ENCODE data around the gene CDH18. TPM values are rescaled to one million over a fixed set of nuclear protein-coding genes. Genes with fewer than 3 reads are reported as not detected.

CDH18 gene
- total RNA-seq, 2 donors from 2014 or later: 0.78 to 2.0 TPM

DNA sequence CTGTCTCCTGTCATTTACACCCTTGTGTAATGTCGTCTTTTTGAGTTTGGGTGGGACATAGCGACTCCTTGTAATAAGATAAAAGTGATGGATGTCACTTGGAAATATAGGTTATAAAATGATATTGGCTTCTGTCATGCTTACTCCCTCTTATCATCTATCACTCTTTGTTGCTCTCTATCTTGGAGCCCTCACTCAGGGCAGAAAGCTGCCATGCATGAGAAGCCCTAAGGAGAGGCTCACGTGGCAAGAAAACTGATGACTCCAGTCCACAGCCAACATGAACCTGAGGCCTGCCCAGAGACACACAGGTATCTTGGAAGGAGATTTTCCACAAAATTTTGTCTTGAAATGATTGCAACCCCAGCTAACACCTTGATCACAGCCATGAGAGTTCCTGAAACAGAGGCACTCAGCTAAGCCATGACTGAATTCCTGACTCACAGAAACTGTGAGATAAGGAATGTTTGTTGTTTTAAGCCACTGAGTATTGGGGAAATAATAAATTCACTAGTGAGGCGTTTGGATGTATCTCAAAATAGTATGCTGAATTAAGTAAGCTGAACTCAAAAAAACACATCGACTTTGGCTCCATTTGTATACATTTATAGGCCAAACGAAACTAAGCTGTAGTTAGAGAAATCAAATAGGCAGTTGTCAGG is 216.7 kb downstream of the CDH18 start:
- ATAC-seq (no peak), DNase-seq (no peak)
- Histone ChIP-seq H3K36me3 (replicated peaks in 1 of 2; ENCODE audit: insufficient read depth in 1 of 2, low read depth in 2 of 2) (no peaks in the 10 kb centered on the region), H3K9me3 (no peaks in the 10 kb centered on the region), H3K4me3 (no peak overlapping the region), H3K27ac (no peak overlapping the region), H3K4me1 (no peaks in the 10 kb centered on the region), H3K27me3 (no peaks in the 10 kb centered on the region)
- intact Hi-C loops (cut with DNase I): no loop called here
- 67 to 71% methylated on average over 6 of the region's 6 CpGs for WGBS, 2 donors
- TF ChIP-seq POLR2A (IDR thresholded peaks at IDR 0.05): no peak
- TF ChIP-seq, protein P1, sequence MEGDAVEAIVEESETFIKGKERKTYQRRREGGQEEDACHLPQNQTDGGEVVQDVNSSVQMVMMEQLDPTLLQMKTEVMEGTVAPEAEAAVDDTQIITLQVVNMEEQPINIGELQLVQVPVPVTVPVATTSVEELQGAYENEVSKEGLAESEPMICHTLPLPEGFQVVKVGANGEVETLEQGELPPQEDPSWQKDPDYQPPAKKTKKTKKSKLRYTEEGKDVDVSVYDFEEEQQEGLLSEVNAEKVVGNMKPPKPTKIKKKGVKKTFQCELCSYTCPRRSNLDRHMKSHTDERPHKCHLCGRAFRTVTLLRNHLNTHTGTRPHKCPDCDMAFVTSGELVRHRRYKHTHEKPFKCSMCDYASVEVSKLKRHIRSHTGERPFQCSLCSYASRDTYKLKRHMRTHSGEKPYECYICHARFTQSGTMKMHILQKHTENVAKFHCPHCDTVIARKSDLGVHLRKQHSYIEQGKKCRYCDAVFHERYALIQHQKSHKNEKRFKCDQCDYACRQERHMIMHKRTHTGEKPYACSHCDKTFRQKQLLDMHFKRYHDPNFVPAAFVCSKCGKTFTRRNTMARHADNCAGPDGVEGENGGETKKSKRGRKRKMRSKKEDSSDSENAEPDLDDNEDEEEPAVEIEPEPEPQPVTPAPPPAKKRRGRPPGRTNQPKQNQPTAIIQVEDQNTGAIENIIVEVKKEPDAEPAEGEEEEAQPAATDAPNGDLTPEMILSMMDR (IDR thresholded peaks at IDR 0.05): no peak

- H3K27me3 ChIP-seq: no peaks in the 10 kb centered on the region
- no peak for TF ChIP-seq POLR2A (IDR thresholded peaks at IDR 0.05)
- TF ChIP-seq, protein P1 (IDR thresholded peaks at IDR 0.05): no peak
- no peaks in the 10 kb centered on the region for H3K9me3 ChIP-seq
- H3K4me3 ChIP-seq: no peak overlapping the region
- no peaks in the 10 kb centered on the region for H3K36me3 ChIP-seq (replicated peaks in 1 of 2; ENCODE audit: insufficient read depth in 1 of 2, low read depth in 2 of 2)
- no peak overlapping the region for H3K27ac ChIP-seq
- H3K4me1 ChIP-seq: no peaks in the 10 kb centered on the region
- ATAC-seq: no peak
- DNase-seq: no peak
- intact Hi-C loops (cut with DNase I): no loop called here
These were observed 217.6 kb downstream of the CDH18 start for GRCh38 chr5:19770396-19770795.

DNA sequence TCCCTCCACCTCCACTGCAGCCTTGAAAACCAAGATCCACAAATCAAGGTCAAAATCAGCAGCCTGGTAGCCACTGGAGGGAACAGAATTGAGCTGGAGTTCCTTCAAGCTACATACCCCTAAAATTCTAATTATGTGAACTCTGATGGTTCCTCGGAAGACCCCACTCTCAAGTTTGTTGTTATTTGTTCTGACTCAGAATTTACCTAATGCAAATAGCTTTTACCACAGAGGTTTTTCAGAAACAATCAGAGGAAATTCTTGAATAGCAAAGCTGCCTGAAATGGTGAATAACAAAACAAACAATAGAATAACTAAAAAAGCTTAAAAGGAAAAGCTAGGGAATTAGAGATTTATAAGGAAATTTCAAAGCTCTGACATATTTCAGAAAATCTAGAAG is 220.0 kb downstream of the CDH18 start:
- H3K9me3 ChIP-seq: no peaks in the 10 kb centered on the region
- no peak for TF ChIP-seq POLR2A (IDR thresholded peaks at IDR 0.05)
- TF ChIP-seq, protein P1 (IDR thresholded peaks at IDR 0.05): no peak
- no peak overlapping the region for H3K4me3 ChIP-seq
- no peaks in the 10 kb centered on the region for H3K27me3 ChIP-seq
- ATAC-seq: no peak
- no peak for DNase-seq
- H3K27ac ChIP-seq: no peak overlapping the region
- intact Hi-C loops (cut with DNase I): no loop called here
- 44 to 61% methylated on average over 1 of the region's 1 CpG for WGBS, 2 donors
- no peaks in the 10 kb centered on the region for H3K4me1 ChIP-seq
- no peaks in the 10 kb centered on the region for H3K36me3 ChIP-seq (replicated peaks in 1 of 2; ENCODE audit: insufficient read depth in 1 of 2, low read depth in 2 of 2)

DNA sequence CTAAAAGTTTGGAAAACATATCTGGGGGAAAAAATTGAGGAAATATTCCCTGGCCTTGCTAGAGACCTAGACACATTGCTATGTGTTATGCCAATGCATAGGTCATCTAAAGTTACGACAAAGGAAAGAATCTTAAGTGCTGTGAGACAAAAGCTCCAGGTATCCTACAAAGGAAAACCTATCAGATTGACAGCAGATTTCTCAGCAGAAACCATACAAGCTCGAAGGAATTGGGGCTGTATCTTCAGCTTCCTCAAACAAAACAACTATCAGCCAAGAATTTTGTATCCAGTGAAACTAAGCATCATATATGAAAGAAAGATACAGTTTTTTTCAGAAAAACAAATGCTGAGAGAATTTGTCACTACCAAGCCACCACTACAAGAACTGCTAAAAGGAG is 234.4 kb downstream of the CDH18 start:
- no peak for DNase-seq
- no peak for ATAC-seq
- intact Hi-C loops (cut with DNase I): no loop called here
- H3K27me3 ChIP-seq: no peaks in the 10 kb centered on the region
- 80 to 92% methylated on average over 2 of the region's 2 CpGs for WGBS, 2 donors
- H3K27ac ChIP-seq: no peak overlapping the region
- no peaks in the 10 kb centered on the region for H3K36me3 ChIP-seq (replicated peaks in 1 of 2; ENCODE audit: insufficient read depth in 1 of 2, low read depth in 2 of 2)
- no peaks in the 10 kb centered on the region for H3K4me1 ChIP-seq
- H3K4me3 ChIP-seq: no peak overlapping the region
- TF ChIP-seq, protein P1 (IDR thresholded peaks at IDR 0.05): no peak
- no peak for TF ChIP-seq POLR2A (IDR thresholded peaks at IDR 0.05)
- no peaks in the 10 kb centered on the region for H3K9me3 ChIP-seq

GRCh38 chr5:19751326-19751725 is 236.7 kb downstream of the CDH18 start:
- ATAC-seq (no peak), DNase-seq (no peak)
- intact Hi-C loops (cut with DNase I): no loop called here
- Histone ChIP-seq H3K36me3 (replicated peaks in 1 of 2; ENCODE audit: insufficient read depth in 1 of 2, low read depth in 2 of 2) (no peaks in the 10 kb centered on the region), H3K9me3 (no peaks in the 10 kb centered on the region), H3K27me3 (no peaks in the 10 kb centered on the region), H3K27ac (no peak overlapping the region), H3K4me1 (no peaks in the 10 kb centered on the region), H3K4me3 (no peak overlapping the region)
- TF ChIP-seq POLR2A (IDR thresholded peaks at IDR 0.05): no peak
- TF ChIP-seq, protein P1 (IDR thresholded peaks at IDR 0.05): no peak

Measured in body of pancreas (tissue), 4 donors.